KBM-7 (cell line): ENCODE measurements around the gene PKNOX2.

Source experiments
- DNase-seq: peaks from one replicate; pipeline ENCODE4 v3.0.0-alpha.2; 2015
- in situ Hi-C: fragments of 300-500 bp; cut with MboI; formaldehyde crosslinking; loops from 2 replicates; pipeline ENCODE4 v1.14.3; 2020; ENCODE audit warnings: low sequenced_read_pairs, low pct_unique_long_range_greater_than_20kb, mixed read lengths

The PKNOX2 gene

GRCh38 chr11:125250318-125251213 is 86.0 kb downstream of the PKNOX2 start:
- in situ Hi-C loops = no loop called here
- DNase-seq = no peak

- no peak for DNase-seq
- in situ Hi-C loops = no loop called here
Measured at GRCh38 chr11:125251214-125251545, 86.6 kb downstream of the PKNOX2 start.

- in situ Hi-C loops = no loop called here
- no peak for DNase-seq
Measured at GRCh38 chr11:125251956-125252355, 87.4 kb downstream of the PKNOX2 start.

- in situ Hi-C loops = no loop called here
- DNase-seq = no peak
Measured at GRCh38 chr11:125253289-125253688, 88.7 kb downstream of the PKNOX2 start.

GRCh38 chr11:125253795-125254525 is 89.4 kb downstream of the PKNOX2 start:
- DNase-seq = no peak
- in situ Hi-C loops = no loop called here

- DNase-seq = no peak
- in situ Hi-C loops = no loop called here
Measured at GRCh38 chr11:125256541-125257189, 92.1 kb downstream of the PKNOX2 start.

- in situ Hi-C loops = no loop called here
- no peak for DNase-seq
Measured at GRCh38 chr11:125257190-125257579, 92.6 kb downstream of the PKNOX2 start.

- DNase-seq = no peak
- in situ Hi-C loops = no loop called here
Measured at GRCh38 chr11:125257751-125258150, 93.2 kb downstream of the PKNOX2 start.

GRCh38 chr11:125258291-125259032 is 93.9 kb downstream of the PKNOX2 start:
- in situ Hi-C loops = no loop called here
- DNase-seq = no peak

- no peak for DNase-seq
- in situ Hi-C loops = no loop called here
Measured at GRCh38 chr11:125261588-125261987, 97.0 kb downstream of the PKNOX2 start.

- DNase-seq = no peak
- in situ Hi-C loops = no loop called here
Measured at GRCh38 chr11:125262194-125262829, 97.8 kb downstream of the PKNOX2 start.

GRCh38 chr11:125262830-125263218 is 98.3 kb downstream of the PKNOX2 start:
- in situ Hi-C loops = no loop called here
- DNase-seq = no peak

GRCh38 chr11:125263268-125263790 is 98.8 kb downstream of the PKNOX2 start:
- no peak for DNase-seq
- in situ Hi-C loops = no loop called here

GRCh38 chr11:125264100-125265022 is 99.8 kb downstream of the PKNOX2 start:
- in situ Hi-C loops = no loop called here
- DNase-seq = no peak

GRCh38 chr11:125267548-125267947 is 103.0 kb downstream of the PKNOX2 start:
- no peak for DNase-seq
- in situ Hi-C loops = no loop called here

GRCh38 chr11:125268611-125269010 is 104.1 kb downstream of the PKNOX2 start:
- DNase-seq = no peak
- in situ Hi-C loops = no loop called here

- DNase-seq = no peak
- in situ Hi-C loops = no loop called here
Measured at GRCh38 chr11:125270106-125270505, 105.6 kb downstream of the PKNOX2 start.

GRCh38 chr11:125270711-125271110 is 106.2 kb downstream of the PKNOX2 start:
- in situ Hi-C loops = no loop called here
- no peak for DNase-seq
